IPS-18c (cell line): ENCODE measurements around the gene EDC4.
A peak's percentile ranks its signal among the peaks of the same experiment; 100 is the strongest.
"Not testable (repeated sequence)": the region's sequence is repeated elsewhere in the genome, so short reads cannot be mapped to it uniquely, and the experiment has no call there.

Experiments
- H3K4me3 ChIP-seq: 2 replicates; pipeline ENCODE4 v1.7.0; 2013; ENCODE audit warnings: low read depth, mild to moderate bottlenecking, low read length, moderate library complexity; ENCODE audit not compliant: insufficient read depth
- H3K9me3 ChIP-seq: one replicate; pipeline ENCODE4 v1.6.1; 2013; ENCODE audit warnings: mild to moderate bottlenecking, low read length, moderate library complexity; ENCODE audit not compliant: control insufficient read depth, insufficient read depth

The EDC4 gene

GRCh38 chr16:67872631-67873434, at the start of gene EDC4:
Gene EDC4, plus strand, starts transcription at chr16:67873052. Its CDS starts 210 bp downstream, at chr16:67873262.
- no peaks in the 10 kb centered on the region for H3K9me3 ChIP-seq
- peak within 1 kb of the TSS; percentile 91 for H3K4me3 ChIP-seq

GRCh38 chr16:67825119-67825518, 47.7 kb upstream of the EDC4 start:
- Histone ChIP-seq H3K9me3 (no peaks in the 10 kb centered on the region), H3K4me3 (no peak overlapping the region)

GRCh38 chr16:67825906-67826305, 46.9 kb upstream of the EDC4 start:
- H3K9me3 ChIP-seq = no peaks in the 10 kb centered on the region

GRCh38 chr16:67828651-67829050, 44.2 kb upstream of the EDC4 start:
- Histone ChIP-seq H3K9me3 (no peaks in the 10 kb centered on the region), H3K4me3 (no peak overlapping the region)

More at GRCh38 chr16:67825906-67826305, 46.9 kb upstream of the EDC4 start:
- H3K4me3 ChIP-seq = no peak overlapping the region

GRCh38 chr16:67833030-67833414, 39.8 kb upstream of the EDC4 start:
- Histone ChIP-seq H3K4me3 (peak overlapping the region; percentile 71), H3K9me3 (no peaks in the 10 kb centered on the region)

GRCh38 chr16:67833415-67834241, 39.2 kb upstream of the EDC4 start:
- Histone ChIP-seq H3K9me3 (no peaks in the 10 kb centered on the region), H3K4me3 (peak overlapping the region; percentile 71)

GRCh38 chr16:67834242-67834614, 38.6 kb upstream of the EDC4 start:
- H3K4me3 ChIP-seq = peak overlapping the region; percentile 71; the same call in 1 of the 2 replicates

GRCh38 chr16:67837190-67837589, 35.7 kb upstream of the EDC4 start:
- not testable (repeated sequence) for H3K9me3 ChIP-seq

More at GRCh38 chr16:67834242-67834614, 38.6 kb upstream of the EDC4 start:
- H3K9me3 ChIP-seq = no peaks in the 10 kb centered on the region

GRCh38 chr16:67837811-67838210, 35.0 kb upstream of the EDC4 start:
- Histone ChIP-seq H3K9me3 (no peaks in the 10 kb centered on the region), H3K4me3 (no peak overlapping the region)

More at GRCh38 chr16:67837190-67837589, 35.7 kb upstream of the EDC4 start:
- H3K4me3 ChIP-seq = not testable (repeated sequence)

GRCh38 chr16:67841198-67841815, 31.5 kb upstream of the EDC4 start:
- no peaks in the 10 kb centered on the region for H3K9me3 ChIP-seq
- H3K4me3 ChIP-seq = no peak overlapping the region; the same call in 1 of the 2 replicates

- Histone ChIP-seq H3K9me3 (no peaks in the 10 kb centered on the region), H3K4me3 (peak within 1 kb of the TSS; percentile 85)
Observed at GRCh38 chr16:67841816-67842508, 30.9 kb upstream of the EDC4 start, which contains the start of gene THAP11. Gene THAP11, plus strand, starts transcription at chr16:67842320. Its CDS starts 235 bp downstream, at chr16:67842555.

GRCh38 chr16:67842509-67843342, 30.1 kb upstream of the EDC4 start:
- Histone ChIP-seq H3K4me3 (peak overlapping the region; percentile 85), H3K9me3 (no peaks in the 10 kb centered on the region)

- Histone ChIP-seq H3K4me3 (peak overlapping the region; percentile 85), H3K9me3 (no peaks in the 10 kb centered on the region)
Observed at GRCh38 chr16:67843343-67843765, 29.5 kb upstream of the EDC4 start.

GRCh38 chr16:67844497-67844896, 28.4 kb upstream of the EDC4 start:
- H3K4me3 ChIP-seq = peak overlapping the region; percentile 15; the same call in 1 of the 2 replicates
- no peaks in the 10 kb centered on the region for H3K9me3 ChIP-seq

GRCh38 chr16:67845291-67846062, 27.4 kb upstream of the EDC4 start:
- Histone ChIP-seq H3K4me3 (peak overlapping the region; percentile 96), H3K9me3 (no peaks in the 10 kb centered on the region)

GRCh38 chr16:67846063-67846319, 26.9 kb upstream of the EDC4 start:
- peak overlapping the region; percentile 96 for H3K4me3 ChIP-seq

More at GRCh38 chr16:67846063-67846319, 26.9 kb upstream of the EDC4 start:
- no peaks in the 10 kb centered on the region for H3K9me3 ChIP-seq
